HCT116 (cell line): ENCODE results near the gene FGF22.
"Not testable (repeated sequence)": the region's sequence is repeated elsewhere in the genome, so short reads cannot be mapped to it uniquely, and the experiment has no call there.

Experiments used
- EZH2phosphoT487 ChIP-seq: fragments of 200-600 bp; IDR thresholded peaks from 2 replicates; pipeline ENCODE4 v1.6.1; 2018; ENCODE audit warnings: antibody characterized with exemption, borderline replicate concordance
- JUND ChIP-seq: IDR thresholded peaks from 2 replicates; pipeline ENCODE4 v1.6.1; 2012
- POLR2AphosphoS5 ChIP-seq: IDR thresholded peaks from 2 replicates; pipeline ENCODE4 v1.6.1; 2011; ENCODE audit warnings: mild to moderate bottlenecking, low read depth, low read length, moderate library complexity
- YY1 ChIP-seq: IDR thresholded peaks from 2 replicates; pipeline ENCODE4 v1.6.1; 2011; ENCODE audit warnings: low read length, low read depth, moderate library complexity, mild to moderate bottlenecking; ENCODE audit not compliant: insufficient replicate concordance; ENCODE audit errors: extremely low read depth
- TF ChIP-seq, protein P1 (sequence below), 3 experiments: fragments of 200-600 bp in 1 of 3; sonication (generic) in 1 of 3; IDR thresholded peaks in 2 of 3; conservative IDR thresholded peaks in 1 of 3; 2 replicates each; pipeline ENCODE4 v1.5.1; 2012 to 2017; ENCODE audit warnings: low read depth in 2 of 3, low read length in 2 of 3, antibody characterized with exemption in 1 of 3, borderline replicate concordance in 1 of 3, control low read depth in 1 of 3, mild to moderate bottlenecking in 1 of 3, mixed read lengths in 1 of 3, mixed run types in 1 of 3, moderate library complexity in 1 of 3; ENCODE audit not compliant: insufficient read depth in 1 of 3

DNA sequence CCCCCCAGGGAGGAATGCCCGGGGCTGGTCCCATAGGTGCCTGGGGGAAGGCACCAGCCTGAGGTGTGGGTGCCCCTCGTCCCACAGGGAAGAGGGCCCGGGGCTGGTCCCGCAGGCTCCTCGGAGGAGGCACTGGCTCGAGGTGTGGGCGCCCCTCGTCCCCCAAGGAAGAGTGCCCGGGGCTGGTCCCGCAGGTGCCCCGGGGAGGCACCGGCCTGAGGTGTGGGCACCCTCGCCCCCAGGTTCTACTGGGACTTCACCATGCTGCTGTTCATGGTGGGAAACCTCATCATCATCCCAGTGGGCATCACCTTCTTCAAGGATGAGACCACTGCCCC lies 36.4 kb upstream of the FGF22 start:
- TF ChIP-seq, protein P1, sequence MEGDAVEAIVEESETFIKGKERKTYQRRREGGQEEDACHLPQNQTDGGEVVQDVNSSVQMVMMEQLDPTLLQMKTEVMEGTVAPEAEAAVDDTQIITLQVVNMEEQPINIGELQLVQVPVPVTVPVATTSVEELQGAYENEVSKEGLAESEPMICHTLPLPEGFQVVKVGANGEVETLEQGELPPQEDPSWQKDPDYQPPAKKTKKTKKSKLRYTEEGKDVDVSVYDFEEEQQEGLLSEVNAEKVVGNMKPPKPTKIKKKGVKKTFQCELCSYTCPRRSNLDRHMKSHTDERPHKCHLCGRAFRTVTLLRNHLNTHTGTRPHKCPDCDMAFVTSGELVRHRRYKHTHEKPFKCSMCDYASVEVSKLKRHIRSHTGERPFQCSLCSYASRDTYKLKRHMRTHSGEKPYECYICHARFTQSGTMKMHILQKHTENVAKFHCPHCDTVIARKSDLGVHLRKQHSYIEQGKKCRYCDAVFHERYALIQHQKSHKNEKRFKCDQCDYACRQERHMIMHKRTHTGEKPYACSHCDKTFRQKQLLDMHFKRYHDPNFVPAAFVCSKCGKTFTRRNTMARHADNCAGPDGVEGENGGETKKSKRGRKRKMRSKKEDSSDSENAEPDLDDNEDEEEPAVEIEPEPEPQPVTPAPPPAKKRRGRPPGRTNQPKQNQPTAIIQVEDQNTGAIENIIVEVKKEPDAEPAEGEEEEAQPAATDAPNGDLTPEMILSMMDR (IDR thresholded peaks at IDR 0.05 in 2 of 3, conservative IDR thresholded peaks at IDR 0.05 in 1 of 3; ENCODE audit: borderline replicate concordance in 1 of 3, insufficient read depth in 1 of 3, low read depth in 2 of 3, low read length in 2 of 3), result not testable (repeated sequence)
- not testable (repeated sequence) for TF ChIP-seq POLR2AphosphoS5, JUND, EZH2phosphoT487, YY1
